RWPE1 (cell line): ENCODE measurements around the gene ZMIZ1.

Experiments used
- CTCF ChIA-PET: fragments of 350-600 bp; sonication (Branson Sonifier 250); formaldehyde crosslinking; extraction: SDS; loops from one replicate; lab custom pipeline; 2021; lab: Yijun Ruan, JAX
- POLR2A ChIA-PET: fragments of 400-600 bp; formaldehyde crosslinking; extraction: SDS; loops from one replicate; lab custom pipeline; 2020; ENCODE audit warnings: antibody characterized with exemption; ENCODE audit not compliant: low non-redundant PET; lab: Yijun Ruan, JAX
- DNase-seq: peaks from one replicate; pipeline ENCODE4 v3.0.0; 2012; ENCODE audit warnings: low spot score
- H3K27ac ChIP-seq: fragments of 450-650 bp; 2 replicates; pipeline ENCODE4 v1.5.1; 2017
- CTCF ChIP-seq: fragments of 450-650 bp; conservative IDR thresholded peaks from 2 replicates; pipeline ENCODE4 v1.5.1; 2017; ENCODE audit warnings: low read depth, mild to moderate bottlenecking

The ZMIZ1 gene

GRCh38 chr10:79160191-79160590, 91.4 kb downstream of the ZMIZ1 start:
- ChIA-PET CTCF (interaction anchor here (0.6 to 3.7 kb wide), 3 partner anchors 12 to 53 kb away, joined by 3 to 17 read pairs (median 4); no protein-coding TSS in a partner anchor), POLR2A (no interaction called here)
- no peak for DNase-seq
- H3K27ac ChIP-seq, result peak overlapping the region; percentile 99
- TF ChIP-seq CTCF, result no peak

GRCh38 chr10:79161557-79161956, 92.8 kb downstream of the ZMIZ1 start:
- ChIA-PET CTCF (no interaction called here), POLR2A (no interaction called here)
- DNase-seq, result no peak
- H3K27ac ChIP-seq, result peak overlapping the region; percentile 99
- TF ChIP-seq CTCF, result no peak

GRCh38 chr10:79162022-79162421, 93.3 kb downstream of the ZMIZ1 start:
- ChIA-PET CTCF (no interaction called here), POLR2A (no interaction called here)
- TF ChIP-seq CTCF, result no peak
- peak overlapping the region; percentile 99 for H3K27ac ChIP-seq
- DNase-seq, result no peak

GRCh38 chr10:79162861-79163665, 94.3 kb downstream of the ZMIZ1 start:
- ChIA-PET POLR2A (no interaction called here), CTCF (interaction anchor here (0.6 to 1.1 kb wide), 5 partner anchors 11 to 370 kb away, joined by 3 read pairs; no protein-coding TSS in a partner anchor)
- TF ChIP-seq CTCF, result no peak
- peak overlapping the region; percentile 99 for H3K27ac ChIP-seq
- peak; percentile 71 for DNase-seq

- H3K27ac ChIP-seq, result peak overlapping the region; percentile 99
- ChIA-PET CTCF (interaction anchor here (0.6 to 1.1 kb wide), 4 partner anchors 11 to 139 kb away, joined by 3 read pairs; no protein-coding TSS in a partner anchor), POLR2A (no interaction called here)
- DNase-seq, result no peak
- TF ChIP-seq CTCF, result no peak
These were observed 94.9 kb downstream of the ZMIZ1 start for GRCh38 chr10:79163666-79163975.

GRCh38 chr10:79164075-79164474, 95.3 kb downstream of the ZMIZ1 start:
- ChIA-PET POLR2A (no interaction called here), CTCF (interaction anchor here (1.1 to 1.2 kb wide), 2 partner anchors 11 to 31 kb away, joined by 3 to 4 read pairs; no protein-coding TSS in a partner anchor)
- no peak for TF ChIP-seq CTCF
- DNase-seq, result no peak
- peak overlapping the region; percentile 99; the same call in 1 of the 2 replicates for H3K27ac ChIP-seq
